OCI-LY7 (cell line): ENCODE data around the gene PLXDC2.

ENCODE experiments used
- EZH2phosphoT487 ChIP-seq: fragments of 200-600 bp; sonication (generic); IDR thresholded peaks from 2 replicates; pipeline ENCODE4 v1.6.1; 2018; ENCODE audit warnings: low read depth, borderline replicate concordance, mild to moderate bottlenecking, mixed run types, antibody characterized with exemption, low read length, moderate library complexity, mixed read lengths
- TF ChIP-seq, protein P1 (sequence below): fragments of 200-600 bp; sonication (generic); conservative IDR thresholded peaks from 2 replicates; pipeline ENCODE4 v1.5.1; 2014; ENCODE audit warnings: mild to moderate bottlenecking, antibody characterized with exemption, low read length, moderate library complexity, mixed read lengths

DNA sequence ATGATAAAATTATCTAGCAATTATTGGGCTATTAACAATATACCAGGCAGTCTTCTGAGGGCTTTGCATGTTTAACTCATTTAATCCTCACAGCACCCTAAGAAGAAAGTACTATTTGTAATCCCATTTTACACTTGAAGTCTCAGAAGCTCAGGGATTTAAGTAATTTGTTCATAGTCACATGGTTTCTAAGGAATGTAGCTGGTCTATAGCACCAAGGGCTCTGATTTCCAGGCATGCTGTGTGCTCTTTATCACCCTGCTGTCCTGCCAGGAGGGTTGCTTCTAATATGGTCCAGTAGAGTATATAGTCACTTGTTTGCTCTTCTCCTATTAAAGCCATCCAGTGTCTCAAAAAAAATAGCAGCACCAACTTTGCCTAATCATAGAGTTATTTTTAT lies 417.2 kb downstream of the PLXDC2 start:
- TF ChIP-seq EZH2phosphoT487: no peak
- TF ChIP-seq, protein P1, sequence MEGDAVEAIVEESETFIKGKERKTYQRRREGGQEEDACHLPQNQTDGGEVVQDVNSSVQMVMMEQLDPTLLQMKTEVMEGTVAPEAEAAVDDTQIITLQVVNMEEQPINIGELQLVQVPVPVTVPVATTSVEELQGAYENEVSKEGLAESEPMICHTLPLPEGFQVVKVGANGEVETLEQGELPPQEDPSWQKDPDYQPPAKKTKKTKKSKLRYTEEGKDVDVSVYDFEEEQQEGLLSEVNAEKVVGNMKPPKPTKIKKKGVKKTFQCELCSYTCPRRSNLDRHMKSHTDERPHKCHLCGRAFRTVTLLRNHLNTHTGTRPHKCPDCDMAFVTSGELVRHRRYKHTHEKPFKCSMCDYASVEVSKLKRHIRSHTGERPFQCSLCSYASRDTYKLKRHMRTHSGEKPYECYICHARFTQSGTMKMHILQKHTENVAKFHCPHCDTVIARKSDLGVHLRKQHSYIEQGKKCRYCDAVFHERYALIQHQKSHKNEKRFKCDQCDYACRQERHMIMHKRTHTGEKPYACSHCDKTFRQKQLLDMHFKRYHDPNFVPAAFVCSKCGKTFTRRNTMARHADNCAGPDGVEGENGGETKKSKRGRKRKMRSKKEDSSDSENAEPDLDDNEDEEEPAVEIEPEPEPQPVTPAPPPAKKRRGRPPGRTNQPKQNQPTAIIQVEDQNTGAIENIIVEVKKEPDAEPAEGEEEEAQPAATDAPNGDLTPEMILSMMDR: no peak
